Measurements from ENCODE around the gene GPD1L. TPM values are rescaled to one million over a fixed set of nuclear protein-coding genes. Genes with fewer than 3 reads are reported as not detected.
A peak's percentile ranks its signal among the peaks of the same experiment; 100 is the strongest.
"Not testable (repeated sequence)": the region's sequence is repeated elsewhere in the genome, so short reads cannot be mapped to it uniquely, and the experiment has no call there.

GPD1L gene
- total RNA-seq, 2 experiments from 2014 or later: 10.9 to 12.2 TPM

DNA sequence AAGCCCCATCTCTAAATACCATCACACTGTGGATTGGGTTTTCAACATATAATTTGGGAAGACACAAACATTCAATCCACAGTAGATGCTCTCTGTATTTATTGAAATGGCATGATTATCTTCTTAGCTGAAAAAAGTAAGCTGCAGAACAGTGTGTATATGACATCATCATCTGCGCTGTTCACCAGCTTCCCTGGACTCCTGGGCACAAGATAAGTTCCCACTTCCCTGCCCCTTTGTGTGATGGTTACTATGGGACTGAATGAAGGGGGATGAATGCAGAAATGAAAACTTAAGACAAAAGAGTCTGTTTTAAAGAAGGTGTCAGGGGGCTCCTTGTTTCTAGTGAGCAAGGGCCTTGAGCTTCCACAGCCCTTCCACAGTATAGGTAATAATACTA lies 20.0 kb upstream of the GPD1L start:
- ChIA-PET POLR2A (no interaction called here), CTCF (no interaction called here)
- Mint-ChIP-seq H3K27me3 (no peaks in the 10 kb centered on the region), H3K9me3 (peaks cover 15% of the 10 kb centered on the region), H3K4me3 (no peak overlapping the region), H3K27ac (no peak overlapping the region), H3K4me1 (ENCODE audit: low read depth) (peaks cover 6% of the 10 kb centered on the region), H3K36me3 (no peaks in the 10 kb centered on the region)
- intact Hi-C loops (cut with micrococcal nuclease): no loop called here
- no peak for DNase-seq

DNA sequence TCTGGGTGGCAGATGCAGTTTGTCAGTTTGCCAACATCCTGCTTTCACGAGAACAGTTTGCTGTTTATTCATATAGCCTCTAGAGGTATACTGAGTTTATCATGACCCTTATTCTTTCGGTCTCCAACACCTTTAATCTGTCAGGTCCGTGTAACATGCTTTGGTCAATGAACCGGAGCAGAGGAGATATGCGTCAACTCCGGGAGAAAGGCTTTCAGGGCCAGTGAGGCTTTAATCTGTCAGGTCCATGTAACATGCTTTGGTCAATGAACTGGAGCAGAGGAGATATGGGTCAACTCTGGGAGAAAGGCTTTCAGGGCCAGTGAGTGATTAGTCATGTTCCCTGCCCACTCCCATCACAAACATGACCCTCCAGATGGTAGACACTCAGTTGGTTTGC lies 16.9 kb upstream of the GPD1L start:
- H3K9me3 Mint-ChIP-seq: peaks cover 15% of the 10 kb centered on the region
- H3K4me1 Mint-ChIP-seq (ENCODE audit: low read depth): peaks cover 9% of the 10 kb centered on the region
- intact Hi-C loops (cut with micrococcal nuclease): no loop called here
- no peak overlapping the region for H3K27ac Mint-ChIP-seq
- CTCF ChIA-PET: no interaction called here
- DNase-seq: no peak
- no peaks in the 10 kb centered on the region for H3K36me3 Mint-ChIP-seq
- POLR2A ChIA-PET: no interaction called here
- no peak overlapping the region for H3K4me3 Mint-ChIP-seq
- H3K27me3 Mint-ChIP-seq: peaks cover 7% of the 10 kb centered on the region

DNA sequence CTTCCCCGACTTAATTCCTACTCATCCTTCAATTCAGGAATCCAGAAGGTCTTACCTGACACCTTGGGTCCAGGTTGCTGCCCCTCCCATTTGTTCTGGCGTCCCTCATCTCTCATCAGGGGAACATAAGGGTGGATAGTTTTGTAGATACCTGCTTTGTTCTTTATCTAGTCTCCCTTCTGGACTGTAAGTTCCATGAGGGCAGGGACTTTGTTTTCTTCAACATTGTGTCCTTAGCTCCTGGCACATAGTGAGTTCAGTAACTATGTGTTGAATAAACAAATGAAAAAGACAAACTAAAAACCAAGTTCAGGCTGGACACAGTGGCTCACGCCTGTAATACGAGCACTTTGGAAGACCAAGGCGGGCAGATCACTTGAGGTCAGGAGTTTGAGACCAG lies 13.2 kb upstream of the GPD1L start:
- POLR2A ChIA-PET: no interaction called here
- CTCF ChIA-PET: no interaction called here
- no peak overlapping the region for H3K27ac Mint-ChIP-seq
- no peak overlapping the region for H3K4me3 Mint-ChIP-seq
- H3K9me3 Mint-ChIP-seq: peaks cover 7% of the 10 kb centered on the region
- intact Hi-C loops (cut with micrococcal nuclease): no loop called here
- DNase-seq: no peak
- peaks cover 7% of the 10 kb centered on the region for H3K27me3 Mint-ChIP-seq
- no peaks in the 10 kb centered on the region for H3K36me3 Mint-ChIP-seq
- peaks cover 11% of the 10 kb centered on the region for H3K4me1 Mint-ChIP-seq (ENCODE audit: low read depth)

DNA sequence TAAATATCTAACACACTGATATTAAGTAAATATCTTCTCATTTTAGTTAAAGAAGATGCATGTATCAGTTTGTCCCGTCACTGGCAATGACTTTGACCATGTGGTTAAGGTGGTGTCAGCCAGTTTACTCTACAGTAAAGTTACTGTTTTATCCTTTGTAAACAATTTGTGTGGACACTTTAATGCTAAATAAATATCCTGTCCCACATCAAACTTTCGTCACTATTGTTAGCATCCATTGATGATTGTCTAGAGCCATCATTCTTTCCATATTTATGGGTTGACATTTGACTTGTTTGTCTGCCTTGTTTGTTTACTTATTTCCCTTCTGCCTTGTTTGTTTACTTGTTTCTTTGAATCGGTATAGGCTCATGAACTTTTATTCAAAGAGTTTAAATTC lies 11.0 kb upstream of the GPD1L start:
- no peaks in the 10 kb centered on the region for H3K9me3 Mint-ChIP-seq
- CTCF ChIA-PET: no interaction called here
- H3K27me3 Mint-ChIP-seq: peaks cover 7% of the 10 kb centered on the region
- POLR2A ChIA-PET: no interaction called here
- H3K36me3 Mint-ChIP-seq: no peaks in the 10 kb centered on the region
- intact Hi-C loops (cut with micrococcal nuclease): no loop called here
- DNase-seq: no peak
- H3K27ac Mint-ChIP-seq: no peak overlapping the region
- peaks cover 11% of the 10 kb centered on the region for H3K4me1 Mint-ChIP-seq (ENCODE audit: low read depth)
- no peak overlapping the region for H3K4me3 Mint-ChIP-seq

DNA sequence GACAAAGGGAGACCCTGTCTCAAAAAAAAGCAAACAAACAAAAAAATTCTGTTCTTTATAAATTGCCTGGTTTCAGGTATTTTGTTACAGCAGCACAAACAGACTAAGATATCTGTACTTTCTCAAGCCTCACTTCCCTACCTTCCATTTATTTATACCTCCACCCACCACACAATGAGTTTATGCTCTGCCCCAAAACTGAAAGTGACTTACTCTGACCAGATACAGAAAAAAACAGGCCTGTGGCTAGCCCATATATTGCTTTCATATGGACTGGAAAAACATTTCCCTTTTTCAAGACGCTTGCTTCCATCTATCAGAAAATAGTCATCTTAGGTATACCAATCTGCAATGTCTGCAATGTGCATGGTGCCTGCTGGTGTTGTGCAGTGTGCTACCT lies 8.7 kb upstream of the GPD1L start:
- Mint-ChIP-seq H3K36me3 (no peaks in the 10 kb centered on the region), H3K27ac (no peak overlapping the region), H3K9me3 (peaks cover 11% of the 10 kb centered on the region), H3K4me1 (ENCODE audit: low read depth) (peaks cover 3% of the 10 kb centered on the region), H3K4me3 (no peak overlapping the region), H3K27me3 (peaks cover 5% of the 10 kb centered on the region)
- POLR2A ChIA-PET: no interaction called here
- CTCF ChIA-PET: no interaction called here
- DNase-seq: no peak
- intact Hi-C loops (cut with micrococcal nuclease): no loop called here

- H3K36me3 Mint-ChIP-seq: no peaks in the 10 kb centered on the region
- CTCF ChIA-PET: no interaction called here
- H3K4me3 Mint-ChIP-seq: no peak overlapping the region
- H3K27me3 Mint-ChIP-seq: no peaks in the 10 kb centered on the region
- peaks cover 11% of the 10 kb centered on the region for H3K9me3 Mint-ChIP-seq
- no peak for DNase-seq
- intact Hi-C loops (cut with micrococcal nuclease): no loop called here
- peaks cover 3% of the 10 kb centered on the region for H3K4me1 Mint-ChIP-seq (ENCODE audit: low read depth)
- POLR2A ChIA-PET: no interaction called here
- no peak overlapping the region for H3K27ac Mint-ChIP-seq
These were observed 7.9 kb upstream of the GPD1L start for GRCh38 chr3:32098528-32098927.

- Mint-ChIP-seq H3K36me3 (no peaks in the 10 kb centered on the region), H3K4me3 (no peak overlapping the region), H3K27ac (no peak overlapping the region), H3K27me3 (no peaks in the 10 kb centered on the region), H3K4me1 (ENCODE audit: low read depth) (peaks cover 6% of the 10 kb centered on the region), H3K9me3 (peaks cover 11% of the 10 kb centered on the region)
- ChIA-PET CTCF (interaction anchor here (1.3 kb wide), 1 partner anchor 81 kb away, joined by 3 read pairs; no protein-coding TSS in a partner anchor), POLR2A (no interaction called here)
- intact Hi-C loops (cut with micrococcal nuclease): no loop called here
- no peak for DNase-seq
These were observed 6.0 kb upstream of the GPD1L start for GRCh38 chr3:32100465-32100864.

DNA sequence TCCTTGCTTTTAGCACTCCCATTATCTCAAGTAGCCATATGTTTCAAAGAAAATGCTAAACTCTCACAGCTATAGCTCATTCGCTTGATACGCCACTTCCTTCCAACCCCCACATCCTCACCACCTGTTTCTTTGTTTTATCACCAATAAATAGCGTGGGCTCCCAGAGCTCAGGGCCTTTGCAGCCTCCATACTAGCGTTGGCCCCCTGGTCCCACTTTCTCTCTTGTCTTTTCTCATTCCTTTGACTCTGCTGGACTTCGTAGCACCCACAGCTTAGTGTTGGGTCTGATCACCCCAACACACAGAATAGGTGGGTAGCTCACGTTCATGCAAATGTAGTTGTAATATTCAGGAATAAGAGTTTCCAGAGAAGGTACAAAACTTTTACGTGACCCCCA lies 4.1 kb upstream of the GPD1L start:
- Mint-ChIP-seq H3K4me1 (ENCODE audit: low read depth) (peaks cover 15% of the 10 kb centered on the region), H3K27me3 (no peaks in the 10 kb centered on the region), H3K9me3 (peaks cover 11% of the 10 kb centered on the region), H3K4me3 (no peak overlapping the region), H3K36me3 (no peaks in the 10 kb centered on the region), H3K27ac (no peak overlapping the region)
- CTCF ChIA-PET: interaction anchor here (1.7 kb wide), 1 partner anchor 83 kb away, joined by 8 read pairs; no protein-coding TSS in a partner anchor
- intact Hi-C loops (cut with micrococcal nuclease): no loop called here
- POLR2A ChIA-PET: no interaction called here
- DNase-seq: no peak

GRCh38 chr3:32104492-32104891 lies 1.9 kb upstream of the GPD1L start:
- POLR2A ChIA-PET: interaction anchor here (1.1 kb wide), 1 partner anchor 11 kb away, joined by 4 read pairs; no protein-coding TSS in a partner anchor
- intact Hi-C loops (cut with micrococcal nuclease): no loop called here
- no peak overlapping the region for H3K27ac Mint-ChIP-seq
- H3K27me3 Mint-ChIP-seq: no peaks in the 10 kb centered on the region
- peaks cover 27% of the 10 kb centered on the region for H3K4me1 Mint-ChIP-seq (ENCODE audit: low read depth)
- H3K36me3 Mint-ChIP-seq: no peaks in the 10 kb centered on the region
- H3K9me3 Mint-ChIP-seq: peaks cover 11% of the 10 kb centered on the region
- CTCF ChIA-PET: interaction anchor here (0.7 to 1.6 kb wide), 3 partner anchors 9 to 368 kb away, joined by 3 to 7 read pairs (median 3); no protein-coding TSS in a partner anchor
- H3K4me3 Mint-ChIP-seq: no peak overlapping the region
- no peak for DNase-seq

DNA sequence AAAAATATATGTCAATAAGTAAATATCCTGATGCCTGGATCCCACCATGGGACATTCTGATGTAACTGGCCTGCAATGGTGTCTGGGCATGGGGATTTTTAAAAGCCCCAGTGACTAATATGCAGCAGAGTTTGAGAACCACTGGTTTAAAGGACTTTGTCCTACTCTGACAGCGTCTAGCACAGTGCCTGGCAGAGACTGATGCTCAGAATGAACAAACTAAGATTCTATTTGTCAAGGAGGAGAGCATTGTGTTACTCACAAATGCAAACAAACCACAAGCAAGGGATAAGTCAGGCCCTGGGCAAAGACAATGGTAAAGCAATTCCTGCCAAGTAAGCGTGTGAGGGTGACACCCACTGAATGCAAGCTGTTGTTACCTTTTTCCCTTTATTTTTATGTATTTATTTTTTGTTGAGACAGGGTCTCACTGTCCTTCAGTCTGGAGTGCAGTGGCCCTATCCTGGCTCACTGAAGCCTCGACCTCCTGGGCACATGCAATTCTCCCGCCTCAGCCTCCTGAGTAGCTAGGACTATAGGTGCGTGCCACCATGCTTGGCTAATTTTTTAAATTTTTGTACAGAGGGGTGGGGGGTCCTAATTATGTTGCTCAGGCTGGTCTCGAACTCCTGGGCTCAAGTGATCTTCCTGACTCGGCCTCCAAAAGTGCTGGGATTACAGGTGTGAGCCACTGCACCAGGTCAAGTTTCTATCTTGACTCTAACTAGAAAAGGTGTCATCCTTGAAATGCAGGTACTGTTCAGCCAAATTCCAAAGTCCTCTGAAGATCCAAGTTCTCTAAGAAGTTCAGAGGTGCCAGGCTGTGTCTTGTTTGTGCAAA lies 909 bp upstream of the GPD1L start:
- CTCF ChIA-PET: interaction anchor here (0.7 to 1.5 kb wide), 3 partner anchors 9 to 573 kb away, joined by 3 to 4 read pairs (median 4); partner anchors contain the start of gene STT3B
- Mint-ChIP-seq H3K27me3 (no peaks in the 10 kb centered on the region), H3K27ac (peak overlapping the region; percentile 38), H3K36me3 (no peaks in the 10 kb centered on the region), H3K9me3 (peaks cover 11% of the 10 kb centered on the region), H3K4me3 (peak overlapping the region; percentile 94), H3K4me1 (ENCODE audit: low read depth) (peaks cover 36% of the 10 kb centered on the region)
- POLR2A ChIA-PET: interaction anchor here (0.6 to 1.1 kb wide), 4 partner anchors 10 to 536 kb away, joined by 3 to 5 read pairs (median 4); no protein-coding TSS in a partner anchor
- peak; percentile 40 for DNase-seq
- intact Hi-C loops (cut with micrococcal nuclease): loop anchor here (1.0 to 2.0 kb wide), 4 partner anchors 9 to 579 kb away; partner anchors contain the start of gene STT3B

- peaks cover 5% of the 10 kb centered on the region for H3K9me3 Mint-ChIP-seq
- peak overlapping the region; percentile 94 for H3K4me3 Mint-ChIP-seq
- ChIA-PET CTCF (interaction anchor here (1.5 kb wide), 1 partner anchor 7 kb away, joined by 4 read pairs; no protein-coding TSS in a partner anchor), POLR2A (no interaction called here)
- H3K27ac Mint-ChIP-seq: peak overlapping the region; percentile 76
- no peaks in the 10 kb centered on the region for H3K27me3 Mint-ChIP-seq
- peaks cover 43% of the 10 kb centered on the region for H3K4me1 Mint-ChIP-seq (ENCODE audit: low read depth)
- DNase-seq: peak; percentile 24
- H3K36me3 Mint-ChIP-seq: no peaks in the 10 kb centered on the region
- intact Hi-C loops (cut with micrococcal nuclease): loop anchor here (1.0 to 2.0 kb wide), 4 partner anchors 7 to 577 kb away; partner anchors contain the start of gene STT3B
These were observed 526 bp downstream of the GPD1L start for GRCh38 chr3:32106929-32107362.

DNA sequence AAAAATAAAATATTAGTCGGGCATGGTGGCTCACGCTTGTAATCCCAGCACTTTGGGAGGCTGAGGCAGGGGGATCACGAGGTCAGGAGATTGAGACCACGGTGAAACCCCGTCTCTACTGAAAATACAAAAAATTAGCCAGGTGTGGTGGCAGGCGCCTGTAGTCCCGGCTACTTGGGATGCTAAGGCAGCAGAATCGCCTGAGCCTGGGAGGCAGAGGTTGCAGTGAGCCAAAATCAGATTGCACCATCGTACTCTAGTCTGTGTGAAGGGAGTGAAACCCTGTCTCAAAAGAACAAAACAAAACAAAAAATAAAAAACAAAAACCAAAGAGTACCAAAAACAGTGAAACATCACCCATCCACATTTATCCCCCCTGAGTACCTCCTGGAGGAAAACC lies 1.8 kb downstream of the GPD1L start:
- H3K9me3 Mint-ChIP-seq; H3K27ac Mint-ChIP-seq; H3K27me3 Mint-ChIP-seq; DNase-seq; H3K36me3 Mint-ChIP-seq; H3K4me3 Mint-ChIP-seq; CTCF ChIA-PET; intact Hi-C loops (cut with micrococcal nuclease): not testable (repeated sequence)
- POLR2A ChIA-PET: interaction anchor here (0.7 kb wide), 1 partner anchor 33 kb away, joined by 5 read pairs; no protein-coding TSS in a partner anchor
- H3K4me1 Mint-ChIP-seq (ENCODE audit: low read depth): peaks cover 53% of the 10 kb centered on the region
